Smooth muscle cell of the pulmonary artery (primary cell): Measurements from ENCODE around the gene WNK2. TPM values are rescaled to one million over a fixed set of nuclear protein-coding genes. Genes with fewer than 3 reads are reported as not detected.

Experiments used
- total RNA-seq: library from RNA; depleted of rRNA; stranded (reverse); fragments of >200 nt; gene quantifications from 2 replicates; pipeline ENCODE4 v1.2.3, GENCODE V29; 2014

The WNK2 gene
- not detected in 2 replicates for total RNA-seq

GRCh38 chr9:93183663-93184431, at the start of gene WNK2:
Gene WNK2, plus strand, starts transcription at chr9:93184139. Its CDS starts 791 bp downstream, at chr9:93184930.

Other genes starting within 250 kb of the WNK2 start
- gene FGD3, start 236.6 kb upstream of the WNK2 start, total RNA-seq, result not detected in 2 replicates
- gene SUSD3, start 125.4 kb upstream of the WNK2 start, total RNA-seq, result 0.36 TPM in 1 of 2 replicates, not detected in the other
- 47.2 and 55.4 TPM in 2 replicates for gene CARD19, start 87.9 kb upstream of the WNK2 start, total RNA-seq
- gene NINJ1, start 49.9 kb upstream of the WNK2 start, total RNA-seq, result 36.2 and 71.6 TPM in 2 replicates